Vagina (tissue), 2 donors: ENCODE data around the gene CAPN15. TPM values are rescaled to one million over a fixed set of nuclear protein-coding genes. Genes with fewer than 3 reads are reported as not detected.

ENCODE experiments used
- DNase-seq, 2 donors: peaks; one replicate each; pipeline ENCODE4 v3.0.0-alpha.2; 2017; ENCODE audit errors: extremely low spot score in 2 of 2
- H3K27ac ChIP-seq: fragments of 200-600 bp; sonication (generic); one replicate; pipeline ENCODE4 v1.5.1; 2019
- H3K27me3 ChIP-seq: fragments of 200-600 bp; sonication (generic); one replicate; pipeline ENCODE4 v1.5.1; 2019
- H3K36me3 ChIP-seq, 2 donors: fragments of 200-600 bp; sonication (generic); one replicate each; pipeline ENCODE4 v1.5.1; 2017 to 2019
- H3K4me1 ChIP-seq: fragments of 200-600 bp; sonication (generic); one replicate; pipeline ENCODE4 v1.5.1; 2019
- H3K4me3 ChIP-seq, 2 donors: fragments of 200-600 bp; sonication (generic); 1 replicate in 1 of 2; 2 replicates in 1 of 2; pipeline ENCODE4 v1.5.1; 2016 to 2019
- H3K9me3 ChIP-seq: fragments of 200-600 bp; sonication (generic); one replicate; pipeline ENCODE4 v1.5.1; 2019
- CTCF ChIP-seq, 3 experiments: fragments of 450-650 bp in 2 of 3; fragments of 200-600 bp in 1 of 3; sonication (generic) in 1 of 3; IDR thresholded peaks; one replicate each; pipeline ENCODE4 v1.5.1; 2017 to 2019; ENCODE audit warnings: antibody characterized with exemption in 3 of 3, mild to moderate bottlenecking in 2 of 3, moderate library complexity in 2 of 3
- POLR2A ChIP-seq, 2 donors: fragments of 450-650 bp; IDR thresholded peaks; one replicate each; pipeline ENCODE4 v1.6.1; 2017; ENCODE audit warnings: antibody characterized with exemption in 2 of 2, mild to moderate bottlenecking in 2 of 2, moderate library complexity in 2 of 2
- POLR2AphosphoS5 ChIP-seq, 2 donors: sonication (generic); formaldehyde crosslinking; IDR thresholded peaks; one replicate each; pipeline ENCODE4 v1.9.0; 2017; ENCODE audit warnings: antibody characterized with exemption in 2 of 2, mild to moderate bottlenecking in 2 of 2, low read depth in 1 of 2; ENCODE audit not compliant: insufficient read depth in 1 of 2
- intact Hi-C: fragments of 100-400 bp; cut with DNase I; formaldehyde crosslinking; loops from one replicate; pipeline ENCODE4 v1.15.1; 2023
- total RNA-seq: library from RNA; depleted of rRNA; stranded (reverse); fragments of >200 nt; gene quantifications from one replicate; pipeline ENCODE4 v1.2.3, GENCODE V29; 2016

CAPN15 gene
- total RNA-seq, 1 donor from 2014 or later = 38.3 TPM

DNA sequence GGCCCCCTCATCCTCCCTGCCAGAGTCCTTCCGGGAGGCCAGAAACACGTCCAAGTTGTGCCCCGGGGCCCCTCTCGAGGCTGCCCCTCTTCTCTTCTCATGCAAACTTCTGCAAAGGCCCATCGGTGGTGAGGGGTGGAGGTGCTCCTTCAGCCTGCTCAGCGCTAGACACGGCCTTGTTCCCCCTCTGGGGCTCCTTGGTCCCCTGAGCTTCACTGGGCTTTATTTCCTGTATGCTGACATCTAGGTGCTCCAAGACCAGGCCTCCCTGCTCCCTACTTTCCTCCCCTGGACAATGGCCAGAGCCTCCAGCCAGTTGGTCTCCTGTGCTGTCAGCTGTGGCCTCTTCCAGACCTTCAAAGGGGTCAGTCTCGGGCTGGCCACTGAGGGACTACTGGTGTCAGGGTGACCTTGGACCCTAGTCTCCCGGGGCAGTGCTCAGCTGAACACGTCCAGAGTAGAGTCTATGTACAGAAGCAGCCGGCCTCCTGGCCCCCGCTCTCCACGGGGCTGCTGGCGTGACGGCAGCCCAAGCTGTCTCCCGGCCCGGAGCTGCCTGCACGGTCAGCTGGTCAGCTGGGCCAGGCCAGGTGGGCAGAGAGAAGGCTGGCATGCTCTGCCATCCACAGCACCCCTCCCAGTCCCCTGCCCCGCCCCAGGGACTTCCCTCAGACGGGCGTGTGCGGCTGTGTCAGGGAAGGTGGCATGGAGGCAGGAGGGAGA, 30.9 kb downstream of the CAPN15 start:
- Histone ChIP-seq H3K4me3 (no peak overlapping the region), H3K9me3 (no peaks in the 10 kb centered on the region), H3K4me1 (peaks cover 20% of the 10 kb centered on the region), H3K27ac (no peak overlapping the region), H3K36me3 (peaks cover 0 to 5% of the 10 kb centered on the region in 2 donors), H3K27me3 (no peaks in the 10 kb centered on the region)
- DNase-seq = no peak
- intact Hi-C loops = loop anchor here (2.0 kb wide), 1 partner anchor 514 kb away; the partner anchor contains the start of gene SSTR5
- no peak for TF ChIP-seq POLR2AphosphoS5 (IDR thresholded peaks at IDR 0.05; ENCODE audit: insufficient read depth in 1 of 2, low read depth in 1 of 2)
- TF ChIP-seq CTCF (IDR thresholded peaks at IDR 0.05) = no peak
- no peak for TF ChIP-seq POLR2A (IDR thresholded peaks at IDR 0.05)

GRCh38 chr16:559021-559380, 31.5 kb downstream of the CAPN15 start:
- H3K36me3 ChIP-seq = no peaks in the 10 kb centered on the region
- TF ChIP-seq POLR2AphosphoS5 (IDR thresholded peaks at IDR 0.05; ENCODE audit: insufficient read depth in 1 of 2, low read depth in 1 of 2) (no peak), POLR2A (IDR thresholded peaks at IDR 0.05) (no peak), CTCF (IDR thresholded peaks at IDR 0.05) (no peak)
- no peak for DNase-seq
- H3K27me3 ChIP-seq = no peaks in the 10 kb centered on the region
- intact Hi-C loops = loop anchor here (2.0 kb wide), 1 partner anchor 514 kb away; the partner anchor contains the start of gene SSTR5
- H3K27ac ChIP-seq = no peak overlapping the region
- no peaks in the 10 kb centered on the region for H3K9me3 ChIP-seq
- H3K4me1 ChIP-seq = peaks cover 18% of the 10 kb centered on the region
- H3K4me3 ChIP-seq = no peak overlapping the region

- peak overlapping the region in 1 of 2 donors; percentile 4 for H3K4me3 ChIP-seq
- no peaks in the 10 kb centered on the region for H3K9me3 ChIP-seq
- no peaks in the 10 kb centered on the region for H3K27me3 ChIP-seq
- no peak overlapping the region for H3K27ac ChIP-seq
- TF ChIP-seq CTCF (IDR thresholded peaks at IDR 0.05) (no peak), POLR2A (IDR thresholded peaks at IDR 0.05) (no peak), POLR2AphosphoS5 (IDR thresholded peaks at IDR 0.05; ENCODE audit: insufficient read depth in 1 of 2, low read depth in 1 of 2) (no peak)
- intact Hi-C loops = loop anchor here (2.0 kb wide), 1 partner anchor 513 kb away; the partner anchor contains the start of gene SSTR5
- peaks cover 12% of the 10 kb centered on the region for H3K4me1 ChIP-seq
- no peak for DNase-seq
- no peaks in the 10 kb centered on the region for H3K36me3 ChIP-seq
Observed at GRCh38 chr16:559411-560203, 32.1 kb downstream of the CAPN15 start.

DNA sequence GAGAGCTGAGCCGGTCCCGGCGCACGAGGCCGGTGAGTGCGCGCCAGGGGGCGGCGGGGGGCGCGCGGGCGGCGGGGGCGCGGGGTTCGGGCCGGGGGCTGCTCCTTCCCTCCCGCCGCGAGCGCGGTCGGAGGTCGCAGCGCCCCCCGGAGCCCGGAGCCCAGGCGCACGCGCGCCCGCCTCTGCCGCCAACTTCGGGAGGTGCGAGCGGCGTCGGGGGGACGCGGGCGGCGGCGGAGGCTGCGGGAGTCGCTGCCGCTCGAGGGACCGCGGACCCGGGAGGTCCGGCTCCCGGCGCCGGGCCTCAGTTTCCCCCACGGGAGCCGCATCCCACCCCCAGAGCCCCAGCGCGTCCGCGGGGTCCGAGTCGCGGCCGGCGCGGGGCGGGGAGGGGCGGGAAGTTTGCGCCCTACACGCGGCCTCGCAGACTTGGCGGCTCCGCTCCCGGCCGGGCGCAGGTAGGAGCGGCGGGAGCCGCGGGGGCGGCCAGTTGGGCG, 32.7 kb downstream of the CAPN15 start, which contains the start of gene PRR35:
PRR35 (plus strand) TSS at position 191 of the 497 bp plus-strand sequence. CDS start 2,901 bp downstream, outside the sequence.
- H3K27me3 ChIP-seq = no peaks in the 10 kb centered on the region
- intact Hi-C loops = no loop called here

More for the DNA sequence above, 32.7 kb downstream of the CAPN15 start, which contains the start of gene PRR35:
- H3K4me1 ChIP-seq = peaks cover 6% of the 10 kb centered on the region
- no peaks in the 10 kb centered on the region for H3K36me3 ChIP-seq
- H3K27ac ChIP-seq = no peak within 1 kb of the TSS
- TF ChIP-seq POLR2AphosphoS5 (IDR thresholded peaks at IDR 0.05; ENCODE audit: insufficient read depth in 1 of 2, low read depth in 1 of 2) (no peak), POLR2A (IDR thresholded peaks at IDR 0.05) (no peak), CTCF (IDR thresholded peaks at IDR 0.05) (no peak)
- H3K4me3 ChIP-seq = peak within 1 kb of the TSS in 1 of 2 donors; percentile 38
- no peaks in the 10 kb centered on the region for H3K9me3 ChIP-seq
- DNase-seq = no peak
